ENCODE measurements around the gene HADHA.

The HADHA gene

DNA sequence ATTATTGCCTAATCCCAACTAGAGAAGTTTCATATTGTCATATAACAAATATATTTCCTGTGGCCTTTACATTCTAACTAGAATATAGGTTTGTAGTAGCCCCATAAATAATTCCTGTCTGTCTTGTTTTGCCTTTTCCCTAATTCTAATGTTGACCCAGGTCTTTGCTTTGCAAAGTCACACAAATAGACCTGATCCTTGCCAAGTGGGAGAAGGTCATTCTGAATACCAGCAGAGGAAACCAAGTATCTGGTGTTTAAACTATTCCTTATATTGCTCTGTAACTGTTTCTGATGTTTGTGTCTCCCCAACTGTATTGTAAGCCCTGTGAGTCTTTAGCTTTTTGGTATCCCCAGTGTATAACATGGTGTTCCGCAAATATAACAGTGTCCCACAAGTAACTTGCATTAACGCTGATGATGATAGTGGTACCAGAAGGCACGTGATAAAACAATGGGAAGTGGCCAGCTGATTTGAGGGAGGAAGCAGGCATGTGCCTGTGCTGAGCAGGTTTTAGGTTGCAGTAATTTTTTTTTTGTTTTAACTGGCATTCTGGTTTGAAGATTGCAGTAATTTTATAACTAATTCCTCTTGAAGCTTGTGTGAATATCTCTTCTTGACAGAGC, 11.4 kb upstream of the HADHA start:
- TF ChIP-seq CTCF (IDR thresholded peaks at IDR 0.05) = no peak

DNA sequence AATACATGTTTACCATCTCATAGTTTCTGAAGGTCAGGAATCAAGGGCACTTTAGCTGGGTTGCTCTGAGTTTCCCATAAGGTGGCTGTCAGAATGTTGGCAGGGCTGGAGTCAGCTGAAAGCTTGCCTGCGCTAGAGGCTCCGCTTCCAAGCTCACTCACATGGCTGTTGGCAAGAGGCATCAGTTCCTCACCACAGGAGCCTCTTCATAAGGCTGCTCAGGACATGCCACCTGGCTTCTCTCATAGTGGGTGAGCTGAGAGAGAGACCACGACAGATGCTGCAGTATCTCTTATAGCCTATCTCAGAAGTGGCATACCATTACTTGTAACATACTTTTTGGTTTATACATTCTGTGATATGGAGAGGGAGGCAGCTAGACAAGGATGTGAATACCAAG, 7.5 kb upstream of the HADHA start:
- no peak for TF ChIP-seq CTCF (IDR thresholded peaks at IDR 0.05)

DNA sequence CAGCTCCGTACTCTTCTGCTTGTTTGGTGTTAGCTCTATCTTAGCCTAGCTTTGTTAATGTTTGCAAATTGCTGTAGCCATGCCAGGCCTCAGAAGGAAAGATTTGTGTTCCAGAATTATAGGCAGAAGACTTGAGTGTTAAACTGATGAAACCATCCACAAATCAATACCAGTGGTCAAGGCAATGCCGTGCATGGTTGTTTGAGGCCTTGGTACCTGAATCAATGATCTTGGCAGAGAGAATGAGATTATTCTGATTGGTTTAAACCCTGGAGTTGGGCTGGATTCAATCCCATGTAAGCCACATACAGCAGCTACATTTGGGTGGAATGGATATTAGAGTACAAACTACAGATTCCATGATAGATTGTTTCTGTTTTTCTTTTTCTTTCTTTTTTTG, 5.2 kb upstream of the HADHA start:
- no peak for TF ChIP-seq CTCF (IDR thresholded peaks at IDR 0.05)

GRCh38 chr2:26246818-26247217, 2.4 kb upstream of the HADHA start:
- TF ChIP-seq CTCF (IDR thresholded peaks at IDR 0.05) = no peak

- no peak for TF ChIP-seq CTCF (IDR thresholded peaks at IDR 0.05)
These were observed 1.4 kb upstream of the HADHA start for GRCh38 chr2:26245810-26246209.

GRCh38 chr2:26245231-26245732, 850 bp upstream of the HADHA start:
- no peak for TF ChIP-seq CTCF (IDR thresholded peaks at IDR 0.05)

DNA sequence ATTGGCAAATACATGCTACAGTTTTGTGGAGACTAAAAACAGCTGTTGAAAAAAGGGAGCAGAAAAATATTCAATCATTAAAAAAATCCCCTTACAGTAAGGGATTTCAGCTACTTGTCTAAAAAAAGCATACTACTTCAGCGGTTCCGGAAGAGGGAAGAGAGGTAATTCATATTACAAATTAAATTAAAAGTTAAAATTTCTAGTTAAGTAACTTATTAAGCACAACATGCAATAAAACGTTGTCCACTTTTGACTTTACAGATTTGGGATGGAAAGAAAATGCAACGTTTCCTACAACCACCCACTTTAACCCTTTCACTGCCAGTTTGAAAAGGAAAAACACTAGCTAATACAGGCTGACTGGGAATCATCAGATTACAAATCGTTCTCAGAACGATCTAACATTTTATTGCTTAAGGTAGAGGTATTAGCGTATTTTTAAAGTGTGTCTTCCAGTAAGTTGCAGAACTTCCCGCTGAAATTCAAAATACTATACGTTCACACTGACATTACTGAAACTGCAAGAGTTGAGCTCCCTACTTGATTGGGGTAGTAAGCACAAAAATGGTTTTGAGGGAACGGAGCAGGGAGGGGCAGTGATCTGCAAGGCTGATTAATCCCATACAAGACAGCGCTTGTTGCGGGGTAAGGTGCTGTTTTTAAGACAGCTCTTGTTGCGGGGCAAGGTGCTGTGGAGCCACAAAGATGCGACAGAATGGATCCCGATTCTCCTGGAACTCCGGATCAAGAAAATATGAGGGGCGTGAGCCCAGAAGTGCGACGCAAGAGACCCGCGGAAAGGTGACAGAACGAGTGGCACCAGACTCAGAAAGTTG, 743 bp downstream of the HADHA start:
- TF ChIP-seq CTCF (IDR thresholded peaks at IDR 0.05) = no peak

Data from LNCAP (cell line).